ELR (cell line): ENCODE data around the gene ATF1.
"Not testable (repeated sequence)": the region's sequence is repeated elsewhere in the genome, so short reads cannot be mapped to it uniquely, and the experiment has no call there.

Experiments
- DNase-seq: peaks from one replicate; pipeline ENCODE4 v3.0.0-alpha.2; 2015; ENCODE audit warnings: low read depth

Gene ATF1

DNA sequence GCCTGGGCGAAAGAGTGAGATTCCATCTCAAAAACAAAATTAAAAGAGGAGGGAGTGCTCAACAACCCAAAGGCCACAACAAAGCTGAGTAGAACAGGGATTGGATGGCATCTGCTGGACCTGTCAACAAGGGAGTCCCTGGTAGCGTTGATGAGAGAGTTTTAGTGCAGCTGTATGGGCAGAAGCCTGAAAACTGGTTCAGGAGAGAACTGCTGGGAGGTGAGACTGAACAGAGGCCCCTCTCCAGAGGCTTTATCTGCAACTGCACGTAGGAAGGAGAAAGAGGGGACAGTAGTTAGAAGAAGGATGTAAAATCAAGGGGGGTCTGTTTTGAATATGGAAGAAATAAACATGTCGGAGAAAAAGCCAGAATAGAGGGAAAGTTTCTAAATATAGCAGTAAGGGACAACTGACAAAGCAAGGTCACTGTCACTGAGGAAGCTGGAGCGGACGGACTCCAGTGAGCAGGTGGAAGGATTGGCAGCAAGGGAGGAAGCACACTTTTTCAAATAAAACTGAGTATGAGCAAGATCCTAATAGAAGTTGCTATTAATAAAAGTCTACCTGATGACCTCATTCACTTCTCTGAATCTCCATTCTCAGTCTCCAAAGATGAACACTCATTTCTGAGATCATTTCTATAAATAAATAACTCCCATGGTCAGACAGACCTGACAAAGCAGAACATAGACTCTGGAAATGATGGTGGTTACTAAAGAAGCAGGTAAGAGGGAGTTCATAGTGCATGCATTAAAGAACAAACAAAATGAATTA is 11.8 kb upstream of the ATF1 start:
- DNase-seq, result peak; percentile 45

DNA sequence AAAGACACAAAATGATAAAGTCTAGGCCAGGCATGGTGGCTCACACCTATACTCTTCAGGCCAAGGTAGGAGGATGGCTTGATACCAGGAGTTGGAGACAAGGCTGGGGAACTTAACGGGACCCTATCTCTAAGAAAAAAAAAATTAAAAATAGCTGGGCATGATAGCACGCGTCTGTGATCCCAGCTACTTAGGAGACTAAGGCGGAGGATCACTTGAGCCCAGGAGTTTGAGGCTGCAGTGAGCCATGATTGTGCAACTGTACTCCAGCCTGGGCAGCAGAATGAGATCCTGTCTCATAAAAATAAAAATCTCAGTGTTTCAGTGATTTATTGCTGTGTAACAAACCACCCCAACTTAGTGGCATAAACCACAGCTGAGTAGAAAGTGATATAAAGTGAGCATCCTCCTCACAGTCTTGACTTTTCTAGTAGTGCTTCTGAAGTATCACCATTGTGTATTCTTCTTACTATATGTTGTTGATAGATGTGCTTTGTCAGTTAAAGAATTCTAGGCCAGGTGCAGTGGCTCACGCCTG is 10.6 kb upstream of the ATF1 start:
- DNase-seq, result no peak

DNA sequence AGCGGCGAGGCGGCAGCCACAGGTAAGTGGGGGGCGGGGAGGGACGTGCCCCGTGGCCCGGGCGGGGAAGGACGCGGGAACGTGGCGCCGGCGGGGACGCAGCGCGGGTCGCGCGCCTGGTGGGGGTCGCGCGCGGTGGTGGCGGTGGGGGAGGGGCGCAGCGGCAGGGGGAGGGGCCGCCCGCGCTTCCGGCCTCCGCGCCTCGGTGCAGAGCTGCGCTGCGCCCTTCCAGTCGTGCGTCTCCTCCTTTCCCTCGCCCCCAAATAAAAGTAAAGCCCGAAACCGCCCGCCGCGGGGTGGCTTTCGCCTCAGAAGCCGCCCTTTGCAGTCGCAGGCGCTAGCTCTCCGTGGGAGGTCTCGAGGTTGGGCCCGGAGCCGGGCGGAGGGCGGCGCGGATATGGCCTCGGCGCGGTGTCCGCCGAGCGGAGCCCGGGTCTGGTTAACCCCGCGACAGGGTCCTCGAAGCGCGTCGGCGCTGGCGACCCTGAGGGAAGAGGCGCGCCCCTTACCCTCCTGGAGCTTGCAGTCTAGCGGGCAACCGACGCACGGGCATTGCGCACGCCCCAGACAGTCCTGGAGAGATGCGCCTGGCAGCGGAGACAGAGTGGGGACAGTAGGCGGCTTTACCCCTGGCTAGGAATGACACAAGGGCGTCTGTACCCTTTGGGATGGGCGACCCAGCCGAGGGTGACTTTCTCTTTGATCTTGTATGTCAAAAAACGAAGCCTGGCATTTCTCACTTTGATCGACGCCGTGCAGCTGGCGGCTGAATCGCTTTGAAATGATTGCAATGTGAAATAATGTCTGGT is 589 bp downstream of the ATF1 start:
- DNase-seq, result peak; percentile 64

GRCh38 chr12:50765095-50765911 is 1.4 kb downstream of the ATF1 start:
- DNase-seq, result peak; percentile 72

- DNase-seq, result no peak
These were observed 4.5 kb downstream of the ATF1 start for GRCh38 chr12:50768391-50768790.

DNA sequence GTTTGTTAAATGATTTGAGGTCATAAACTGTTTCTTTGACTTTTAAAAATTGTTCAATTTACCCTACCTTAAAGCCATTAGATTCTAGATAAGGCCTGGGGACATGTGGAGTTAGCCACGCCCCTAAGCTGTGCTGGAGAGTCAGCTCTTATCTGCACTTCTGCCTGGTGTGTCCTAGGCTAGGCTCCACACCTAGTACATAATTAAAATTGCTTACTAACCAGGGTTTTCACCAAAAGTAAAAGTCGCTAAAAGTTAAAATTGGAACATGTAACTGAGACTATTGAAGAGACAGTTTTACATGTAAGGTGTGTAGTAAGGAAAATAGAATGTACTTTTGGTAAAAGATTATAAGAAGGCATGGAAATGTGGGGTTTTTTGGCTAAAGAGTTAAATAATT is 4.9 kb downstream of the ATF1 start:
- not testable (repeated sequence) for DNase-seq

DNA sequence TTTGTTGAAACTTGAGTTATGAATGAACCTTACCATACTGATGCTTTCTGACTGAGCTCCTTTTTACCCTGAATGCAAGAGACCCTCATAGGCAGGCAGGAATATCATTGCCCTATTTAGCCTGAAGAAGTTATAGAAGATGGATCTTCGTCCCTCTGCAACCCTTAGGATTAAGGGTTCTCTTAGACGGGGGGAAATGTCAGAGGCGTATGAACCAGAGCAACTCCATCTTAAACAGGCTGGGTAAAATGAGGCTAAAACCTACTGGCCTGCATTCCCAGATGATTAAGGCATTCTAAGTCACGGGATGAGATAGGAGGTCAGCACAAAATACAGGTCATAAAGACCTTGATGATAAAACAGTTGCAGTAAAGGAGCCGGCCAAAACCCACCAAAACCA is 7.5 kb downstream of the ATF1 start:
- no peak for DNase-seq

- DNase-seq, result no peak
These were observed 8.6 kb downstream of the ATF1 start for GRCh38 chr12:50772470-50772869.

GRCh38 chr12:50772877-50773276 is 9.0 kb downstream of the ATF1 start:
- DNase-seq, result no peak

DNA sequence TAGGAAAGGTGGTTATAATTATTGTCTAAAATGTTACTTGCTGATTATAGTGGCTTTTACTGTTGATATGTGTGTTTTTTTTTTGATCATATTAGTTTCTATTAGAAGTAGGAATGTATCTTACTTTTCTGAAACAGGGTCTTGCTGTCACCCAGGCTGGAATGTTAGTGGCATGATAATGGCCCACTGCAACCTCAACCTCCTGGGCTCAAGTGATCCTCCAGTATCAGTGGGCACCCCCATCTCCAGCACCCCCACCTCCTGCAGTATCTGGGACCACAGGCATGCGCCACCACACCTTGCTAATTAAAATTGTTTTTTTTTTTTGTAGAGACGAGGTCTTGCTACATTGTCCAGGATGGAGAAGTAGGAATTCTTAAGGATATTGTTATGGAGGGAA is 11.3 kb downstream of the ATF1 start:
- no peak for DNase-seq

DNA sequence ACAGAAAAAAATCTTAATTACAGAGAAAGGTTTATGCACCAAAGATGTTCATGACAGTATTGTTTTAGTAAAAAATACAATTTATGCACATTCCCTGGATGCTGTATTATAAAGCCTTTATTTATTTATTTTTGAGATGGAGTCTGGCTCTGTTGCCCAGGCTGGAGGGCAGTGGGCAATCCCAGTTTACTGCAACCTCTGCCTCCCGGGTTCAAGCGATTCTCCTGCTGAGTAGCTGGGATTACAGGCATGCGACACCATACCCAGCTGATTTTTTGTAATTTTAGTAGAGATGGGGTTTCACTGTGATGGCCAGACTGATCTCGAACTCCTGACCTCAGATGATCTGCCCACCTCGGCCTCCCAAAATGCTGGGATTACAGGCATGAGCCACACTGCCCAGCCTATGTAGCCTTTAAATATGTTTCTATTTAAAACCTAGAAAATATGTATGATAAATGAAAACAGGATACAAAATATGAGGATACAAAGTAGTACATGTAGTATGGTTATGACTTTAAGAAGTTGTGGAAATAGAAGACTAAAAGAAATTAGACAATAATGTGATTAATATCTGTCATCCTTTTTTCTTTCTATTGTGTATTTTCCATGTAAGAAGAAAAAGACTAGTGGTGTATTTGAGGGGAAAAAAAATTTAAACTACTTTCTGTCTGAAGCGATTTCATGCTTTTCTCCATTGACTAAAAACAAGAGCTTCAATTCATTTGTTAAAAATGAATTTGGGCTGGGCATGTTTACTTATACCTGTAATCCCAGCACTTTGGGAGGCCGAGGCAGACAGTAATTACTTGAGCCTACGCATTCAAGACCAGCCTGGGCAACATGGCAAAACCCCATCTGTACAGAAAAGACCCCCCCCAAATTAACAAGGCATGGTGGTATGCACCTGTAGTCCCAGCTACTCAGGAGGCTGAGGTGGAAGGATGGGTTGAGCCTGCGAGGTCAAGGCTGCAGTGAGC is 13.1 kb downstream of the ATF1 start:
- DNase-seq, result no peak

DNA sequence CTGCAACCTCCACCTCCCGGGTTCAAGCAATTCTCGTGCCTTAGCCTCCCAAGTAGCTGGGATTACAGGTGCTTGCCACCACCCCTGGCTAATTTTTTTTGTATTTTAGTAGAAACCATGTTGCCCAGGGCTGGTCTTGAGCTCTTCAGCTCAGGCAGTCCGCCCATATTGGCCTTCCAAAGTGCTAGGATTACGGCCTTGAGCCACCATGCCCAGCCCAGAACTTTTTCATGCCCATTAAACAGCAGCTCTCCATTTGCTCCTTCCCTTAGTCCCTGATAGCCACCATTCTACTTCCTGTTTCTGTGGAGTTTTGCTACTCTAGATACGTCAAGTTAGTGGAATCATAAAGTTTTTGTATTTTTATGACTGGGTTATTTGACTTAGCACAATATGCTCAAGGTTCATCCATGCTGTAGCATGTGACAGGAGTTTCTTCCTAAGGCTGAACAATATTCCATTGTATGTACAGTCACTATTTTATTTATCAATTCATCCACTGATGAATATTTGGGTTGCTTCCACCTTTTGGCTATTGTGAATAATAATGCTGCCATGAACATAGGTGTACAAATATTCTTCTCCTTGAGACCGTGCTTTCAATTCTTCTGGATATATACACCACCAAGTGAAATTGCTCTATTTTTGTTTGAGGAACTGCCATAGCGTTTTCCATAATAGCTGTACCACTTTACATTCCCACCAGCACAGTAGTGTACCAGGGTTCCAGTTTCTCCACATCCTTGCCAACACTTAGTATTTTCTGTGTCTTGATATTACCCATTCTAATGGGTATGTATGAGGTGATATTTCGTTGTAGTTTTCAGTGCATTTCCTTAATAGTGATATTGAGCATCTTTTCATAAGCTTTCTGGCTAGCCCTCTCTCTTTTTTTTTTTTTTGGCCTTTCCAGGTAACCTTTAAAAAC is 15.0 kb downstream of the ATF1 start:
- no peak for DNase-seq

- DNase-seq, result no peak
These were observed 16.1 kb downstream of the ATF1 start for GRCh38 chr12:50780013-50780412.

DNA sequence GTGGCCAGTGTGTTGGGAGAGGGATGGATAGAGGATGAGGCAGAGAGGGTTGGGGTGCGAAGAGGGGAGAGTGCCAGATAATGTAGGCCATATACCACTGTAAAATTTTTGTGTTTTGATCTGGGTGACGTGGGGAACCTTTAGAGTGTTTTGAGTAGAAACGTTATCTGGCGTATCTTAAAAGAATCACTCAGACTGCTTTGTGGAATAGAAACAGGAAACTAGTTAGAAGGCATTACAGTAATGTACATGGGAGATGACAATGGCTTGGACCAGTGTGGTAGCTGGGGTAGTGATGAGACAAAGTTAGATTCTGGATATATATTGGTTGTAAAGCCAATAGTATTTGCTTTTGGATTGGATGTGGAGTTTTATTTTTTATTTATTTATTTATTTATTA is 20.6 kb downstream of the ATF1 start:
- no peak for DNase-seq

GRCh38 chr12:50785406-50786001 is 21.6 kb downstream of the ATF1 start:
- peak; percentile 23 for DNase-seq

DNA sequence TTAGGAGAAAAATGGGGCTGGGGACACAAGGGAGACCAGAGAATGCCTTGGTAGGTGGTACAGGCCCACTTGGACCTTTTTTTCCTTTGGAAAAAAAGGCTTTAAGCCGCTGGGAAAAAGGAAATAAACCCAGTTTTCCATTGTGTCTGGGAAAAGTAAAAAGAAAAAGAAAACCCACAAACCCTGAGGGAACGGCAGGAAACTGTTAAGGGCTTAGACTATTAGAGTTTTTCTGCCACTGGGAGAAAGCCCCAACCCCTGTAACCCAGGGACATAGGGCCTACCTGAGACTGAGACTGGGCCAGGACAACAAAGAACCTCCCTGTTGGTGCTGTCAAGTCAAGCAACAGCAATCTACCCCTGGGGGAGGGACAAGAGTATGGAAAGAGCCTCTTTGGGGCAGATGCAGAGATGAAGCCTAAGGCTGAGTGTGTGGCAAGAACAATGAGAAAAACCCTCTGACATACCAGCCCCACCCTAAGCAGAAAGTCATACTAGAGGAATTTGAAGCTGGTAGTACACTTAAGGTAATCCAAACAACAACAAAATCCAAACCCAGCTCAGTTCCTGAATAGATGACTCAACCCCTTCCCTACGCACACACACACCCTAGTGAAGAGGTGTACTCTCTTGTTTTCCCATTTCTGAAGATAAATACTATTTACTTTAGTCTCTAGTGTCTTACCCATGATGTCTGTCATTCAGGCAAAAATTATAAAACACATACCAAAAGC is 22.8 kb downstream of the ATF1 start:
- peak; percentile 98 for DNase-seq

DNA sequence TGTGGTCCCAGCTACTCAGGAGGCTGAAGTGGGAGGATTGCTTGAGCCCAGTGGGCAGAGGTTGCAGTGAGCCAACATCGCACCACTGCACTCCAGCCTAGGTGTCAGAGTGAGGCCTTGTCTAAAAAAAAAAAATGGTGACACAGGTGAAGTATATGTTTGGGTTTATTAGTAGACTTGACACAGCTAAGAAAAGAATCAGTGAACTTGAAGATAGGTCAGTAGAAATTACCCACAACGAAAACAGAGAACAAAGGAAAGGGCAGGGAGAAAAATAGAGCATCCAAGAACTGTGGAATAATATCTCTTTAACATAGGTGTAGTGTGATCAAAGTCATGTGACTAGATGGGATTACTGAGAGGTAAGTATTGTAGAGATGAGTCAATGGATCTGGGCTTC is 23.7 kb downstream of the ATF1 start:
- no peak for DNase-seq

- peak; percentile 99 for DNase-seq
These were observed 24.7 kb downstream of the ATF1 start for GRCh38 chr12:50788561-50788960.

DNA sequence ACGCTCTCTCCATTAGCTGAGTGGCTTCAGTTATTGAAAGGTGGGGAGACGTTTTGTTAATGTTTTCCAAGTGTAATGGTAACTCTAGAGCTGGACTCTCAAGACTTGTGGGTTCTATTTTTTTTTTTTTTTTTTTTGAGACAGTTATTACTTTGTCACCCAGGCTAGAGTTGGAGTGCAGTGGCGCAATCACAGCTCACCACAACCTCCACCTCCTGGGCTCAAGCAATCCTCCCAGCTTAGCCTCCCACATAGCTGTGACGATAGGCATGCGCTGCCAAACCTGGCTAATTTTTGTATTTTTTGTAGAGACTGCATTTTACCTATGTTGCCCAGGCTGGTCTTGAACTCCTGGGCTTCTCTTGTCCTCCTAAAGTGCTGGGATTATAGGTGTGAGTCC is 26.2 kb downstream of the ATF1 start:
- no peak for DNase-seq
